Measurements from ENCODE around the gene NMT2.
"Not testable (repeated sequence)": the region's sequence is repeated elsewhere in the genome, so short reads cannot be mapped to it uniquely, and the experiment has no call there.

The NMT2 gene

GRCh38 chr10:15168291-15168785 is at the start of gene NMT2:
Gene NMT2, minus strand, starts transcription at chr10:15168693. Its CDS starts 81 bp downstream, at chr10:15168612.
- no peak for DNase-seq (ENCODE audit: low read depth)

- no peak for DNase-seq (ENCODE audit: low read depth)
Measured at GRCh38 chr10:15216700-15217099, 48.2 kb upstream of the NMT2 start.

GRCh38 chr10:15214237-15214636 is 45.7 kb upstream of the NMT2 start:
- no peak for DNase-seq (ENCODE audit: low read depth)

GRCh38 chr10:15213461-15213861 is 45.0 kb upstream of the NMT2 start:
- no peak for DNase-seq (ENCODE audit: low read depth)

- DNase-seq (ENCODE audit: low read depth) = peak; percentile 95
Measured at GRCh38 chr10:15211464-15211979, 43.0 kb upstream of the NMT2 start.

GRCh38 chr10:15210521-15210920 is 42.0 kb upstream of the NMT2 start:
- DNase-seq (ENCODE audit: low read depth) = no peak

GRCh38 chr10:15209827-15210509 is 41.5 kb upstream of the NMT2 start:
- peak; percentile 89 for DNase-seq (ENCODE audit: low read depth)

GRCh38 chr10:15208221-15208620 is 39.7 kb upstream of the NMT2 start:
- no peak for DNase-seq (ENCODE audit: low read depth)

GRCh38 chr10:15207410-15207809 is 38.9 kb upstream of the NMT2 start:
- DNase-seq (ENCODE audit: low read depth) = not testable (repeated sequence)

- no peak for DNase-seq (ENCODE audit: low read depth)
Measured at GRCh38 chr10:15202639-15203038, 34.1 kb upstream of the NMT2 start.

- not testable (repeated sequence) for DNase-seq (ENCODE audit: low read depth)
Measured at GRCh38 chr10:15202301-15202621, 33.8 kb upstream of the NMT2 start.

- peak; percentile 91 for DNase-seq (ENCODE audit: low read depth)
Measured at GRCh38 chr10:15201589-15202300, 33.3 kb upstream of the NMT2 start.

GRCh38 chr10:15200626-15201025 is 32.1 kb upstream of the NMT2 start:
- peak; percentile 99 for DNase-seq (ENCODE audit: low read depth)

- DNase-seq (ENCODE audit: low read depth) = no peak
Measured at GRCh38 chr10:15197911-15198310, 29.4 kb upstream of the NMT2 start.

- peak; percentile 80 for DNase-seq (ENCODE audit: low read depth)
Measured at GRCh38 chr10:15197276-15197675, 28.8 kb upstream of the NMT2 start.

- DNase-seq (ENCODE audit: low read depth) = peak; percentile 57
Measured at GRCh38 chr10:15196021-15196834, 27.7 kb upstream of the NMT2 start.

GRCh38 chr10:15189133-15189885 is 20.8 kb upstream of the NMT2 start:
- no peak for DNase-seq (ENCODE audit: low read depth)

GRCh38 chr10:15188603-15189002 is 20.1 kb upstream of the NMT2 start:
- DNase-seq (ENCODE audit: low read depth) = no peak

GRCh38 chr10:15183689-15184481 is 15.4 kb upstream of the NMT2 start:
- no peak for DNase-seq (ENCODE audit: low read depth)

- no peak for DNase-seq (ENCODE audit: low read depth)
Measured at GRCh38 chr10:15182540-15183207, 14.2 kb upstream of the NMT2 start.

All from ELR (cell line).